GM23248 (cell line): ENCODE results near the gene PIWIL4. TPM values are rescaled to one million over a fixed set of nuclear protein-coding genes. Genes with fewer than 3 reads are reported as not detected.

Experiments used
- DNase-seq: peaks from one replicate; pipeline ENCODE4 v3.0.0-alpha.2; 2015
- H2AFZ ChIP-seq: fragments of 200-600 bp; sonication (generic); 2 replicates; pipeline ENCODE4 v1.6.1; 2016; ENCODE audit warnings: antibody characterized with exemption
- H3F3A ChIP-seq: fragments of 200-600 bp; sonication (generic); 2 replicates; pipeline ENCODE4 v1.6.1; 2016; ENCODE audit warnings: mild to moderate bottlenecking, antibody characterized with exemption, mixed run types; ENCODE audit not compliant: insufficient read depth
- H3K27ac ChIP-seq: fragments of 200-600 bp; sonication (generic); 2 replicates; pipeline ENCODE4 v1.5.1; 2016; ENCODE audit warnings: mild to moderate bottlenecking
- H3K27me3 ChIP-seq: fragments of 200-600 bp; sonication (generic); replicated peaks from 2 replicates; pipeline ENCODE4 v1.6.1; 2016; ENCODE audit warnings: mild to moderate bottlenecking; ENCODE audit not compliant: insufficient read depth
- H3K36me3 ChIP-seq: fragments of 200-600 bp; sonication (generic); 2 replicates; pipeline ENCODE4 v1.6.1; 2016; ENCODE audit warnings: low read depth, mild to moderate bottlenecking
- H3K4me1 ChIP-seq: fragments of 200-600 bp; sonication (generic); 2 replicates; pipeline ENCODE4 v1.6.1; 2016; ENCODE audit warnings: mild to moderate bottlenecking; ENCODE audit not compliant: insufficient read depth
- H3K4me2 ChIP-seq: fragments of 200-600 bp; sonication (generic); one replicate; pipeline ENCODE4 v1.6.1; 2016; ENCODE audit warnings: mild to moderate bottlenecking; ENCODE audit not compliant: unreplicated experiment
- H3K4me3 ChIP-seq: fragments of 200-600 bp; sonication (generic); 2 replicates; pipeline ENCODE4 v1.5.1; 2016; ENCODE audit warnings: mild to moderate bottlenecking
- H3K79me2 ChIP-seq: fragments of 200-600 bp; sonication (generic); 2 replicates; pipeline ENCODE4 v1.6.1; 2016; ENCODE audit warnings: mild to moderate bottlenecking; ENCODE audit not compliant: insufficient read depth
- H3K9ac ChIP-seq: fragments of 200-600 bp; sonication (generic); 2 replicates; pipeline ENCODE4 v1.6.1; 2016; ENCODE audit warnings: mild to moderate bottlenecking
- H3K9me2 ChIP-seq: fragments of 200-600 bp; sonication (generic); 2 replicates; pipeline ENCODE4 v1.6.1; 2016; ENCODE audit warnings: mixed run types, mild to moderate bottlenecking, moderate library complexity; ENCODE audit not compliant: insufficient read depth
- H3K9me3 ChIP-seq: fragments of 200-600 bp; sonication (generic); one replicate; pipeline ENCODE4 v1.6.1; 2017; ENCODE audit warnings: low read depth
- H4K20me1 ChIP-seq: fragments of 200-600 bp; sonication (generic); 2 replicates; pipeline ENCODE4 v1.6.0; 2016; ENCODE audit not compliant: insufficient read depth
- EZH2 ChIP-seq: fragments of 200-600 bp; sonication (generic); IDR thresholded peaks from 2 replicates; pipeline ENCODE4 v1.6.1; 2018; ENCODE audit warnings: antibody characterized with exemption, mild to moderate bottlenecking; ENCODE audit not compliant: insufficient read depth, poor library complexity, severe bottlenecking
- EZH2phosphoT487 ChIP-seq: fragments of 200-600 bp; sonication (generic); IDR thresholded peaks from 2 replicates; pipeline ENCODE4 v1.6.1; 2018; ENCODE audit warnings: antibody characterized with exemption, moderate library complexity, mild to moderate bottlenecking, low read depth; ENCODE audit not compliant: insufficient read depth
- WGBS, 2 experiments: methylation state at CpG; one replicate each; pipeline ENCODE4 v1.1.6; 2015 to 2017; ENCODE audit warnings: low lambda C conversion rate in 2 of 2, low coverage in 1 of 2; ENCODE audit errors: missing lambda C conversion rate in 2 of 2; 5-methylcytosine and 5-hydroxymethylcytosine counted together
- in situ Hi-C: fragments of 300-500 bp; cut with MboI; formaldehyde crosslinking; loops from 2 replicates; pipeline ENCODE4 v1.15.0; 2020
- polyA plus RNA-seq: library from polyadenylated mRNA; unstranded; fragments of >200 nt; fragmentation: Nextera tagmentation; extraction: Ambion mirVana; gene quantifications from 2 replicates; pipeline ENCODE4 v1.2.1, GENCODE V29; 2016
- total RNA-seq: library from RNA; depleted of rRNA; stranded (reverse); fragments of >200 nt; shearing (Covaris generic); gene quantifications from 2 replicates; pipeline ENCODE4 v1.2.3, GENCODE V29; 2014

Gene PIWIL4
- total and polyA plus RNA-seq, 2 experiments from 2014 or later = 1.2 to 1.4 TPM

DNA sequence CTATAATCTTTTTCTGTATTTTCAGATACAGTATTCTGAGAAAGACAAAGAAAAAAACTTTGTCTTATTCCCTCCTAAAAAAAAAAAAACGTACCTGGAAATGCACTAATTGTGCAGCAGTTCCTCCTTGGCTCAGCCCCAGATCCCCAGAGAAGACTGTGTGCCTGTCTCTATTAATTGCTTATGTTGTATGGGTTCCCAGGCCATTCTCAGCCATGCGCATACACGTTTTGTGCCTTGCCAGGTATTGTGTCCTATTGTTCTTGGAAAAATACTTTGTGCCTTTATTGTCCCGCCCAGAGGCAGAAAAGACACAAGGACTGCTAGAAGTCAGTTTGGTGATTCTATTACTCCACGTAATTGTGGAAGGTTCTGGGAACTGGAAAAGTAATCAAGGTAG, 91.2 kb downstream of the PIWIL4 start:
- WGBS, 2 experiments = 53 to 58% methylated on average over 5 of the region's 5 CpGs
- Histone ChIP-seq H3F3A (no peaks in the 10 kb centered on the region), H3K27me3 (no peaks in the 10 kb centered on the region), H3K9me3 (no peaks in the 10 kb centered on the region), H3K4me1 (no peaks in the 10 kb centered on the region), H3K27ac (no peak overlapping the region), H3K79me2 (no peaks in the 10 kb centered on the region), H3K9me2 (no peaks in the 10 kb centered on the region), H2AFZ (no peak overlapping the region), H3K36me3 (no peaks in the 10 kb centered on the region), H3K9ac (no peak overlapping the region), H3K4me2 (no peak overlapping the region), H4K20me1 (no peaks in the 10 kb centered on the region), H3K4me3 (no peak overlapping the region)
- DNase-seq = no peak
- no peak for TF ChIP-seq EZH2phosphoT487
- no peak for TF ChIP-seq EZH2
- in situ Hi-C loops = no loop called here

DNA sequence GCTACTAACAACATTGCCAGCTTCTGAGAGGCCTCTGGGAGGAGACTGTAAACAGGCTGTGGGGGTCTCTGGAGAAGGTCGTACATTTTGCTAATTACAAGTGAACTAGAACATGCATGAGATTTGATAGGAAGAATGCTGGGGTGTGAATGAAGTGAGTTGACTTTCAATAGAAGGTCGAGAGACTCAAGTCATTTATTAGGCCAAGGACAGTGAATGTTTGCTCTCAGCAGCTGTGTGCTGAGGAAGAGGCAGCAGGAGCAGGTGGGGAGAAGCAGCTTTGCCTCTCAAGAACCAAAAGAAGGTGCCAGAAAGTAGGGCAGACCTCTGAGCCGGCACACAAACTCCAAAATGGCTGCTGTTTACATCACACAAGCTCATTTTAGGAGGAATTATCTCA, 91.7 kb downstream of the PIWIL4 start:
- in situ Hi-C loops = no loop called here

DNA sequence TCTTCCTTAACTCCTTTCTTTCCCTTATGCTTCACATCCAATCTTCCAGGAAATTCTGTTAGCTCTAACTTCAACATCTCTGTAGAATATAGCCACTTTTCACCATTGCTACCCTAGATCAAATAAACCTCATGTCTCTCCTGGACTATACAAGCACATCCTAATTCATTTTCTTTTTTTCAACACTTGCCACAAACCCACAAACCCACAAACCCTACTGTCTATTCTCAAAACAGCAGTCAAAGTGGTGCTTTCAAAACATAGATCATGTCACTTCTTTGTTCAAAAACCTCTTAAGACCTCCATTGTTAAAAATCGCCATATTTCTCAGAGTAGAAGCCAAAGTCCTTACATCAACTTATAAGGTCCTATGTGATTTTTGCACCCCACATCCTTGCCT, 94.3 kb downstream of the PIWIL4 start:
- Histone ChIP-seq H2AFZ (no peak overlapping the region), H4K20me1 (no peaks in the 10 kb centered on the region), H3K9me2 (no peaks in the 10 kb centered on the region), H3K79me2 (no peaks in the 10 kb centered on the region), H3K27me3 (no peaks in the 10 kb centered on the region), H3K4me3 (no peak overlapping the region), H3K4me1 (peaks cover 5% of the 10 kb centered on the region; the same call in 1 of the 2 replicates), H3F3A (no peaks in the 10 kb centered on the region), H3K9ac (no peak overlapping the region), H3K27ac (no peak overlapping the region), H3K36me3 (no peaks in the 10 kb centered on the region), H3K9me3 (no peaks in the 10 kb centered on the region), H3K4me2 (no peak overlapping the region)
- TF ChIP-seq EZH2phosphoT487 (no peak), EZH2 (no peak)
- in situ Hi-C loops = no loop called here
- no peak for DNase-seq
- 46 to 51% methylated on average over 1 of the region's 1 CpG for WGBS, 2 experiments

More for the DNA sequence above, 91.7 kb downstream of the PIWIL4 start:
- no peaks in the 10 kb centered on the region for H3K27me3 ChIP-seq
- no peaks in the 10 kb centered on the region for H3K9me2 ChIP-seq
- H3K9ac ChIP-seq = no peak overlapping the region
- no peaks in the 10 kb centered on the region for H3K4me1 ChIP-seq
- no peaks in the 10 kb centered on the region for H3K79me2 ChIP-seq
- H3K4me2 ChIP-seq = no peak overlapping the region
- no peak overlapping the region for H3K4me3 ChIP-seq
- DNase-seq = no peak
- H3F3A ChIP-seq = no peaks in the 10 kb centered on the region
- no peak overlapping the region for H3K27ac ChIP-seq
- 25 to 29% methylated on average over 3 of the region's 3 CpGs for WGBS, 2 experiments
- H2AFZ ChIP-seq = no peak overlapping the region
- no peaks in the 10 kb centered on the region for H3K36me3 ChIP-seq
- TF ChIP-seq EZH2 (no peak), EZH2phosphoT487 (no peak)
- H3K9me3 ChIP-seq = no peaks in the 10 kb centered on the region
- no peaks in the 10 kb centered on the region for H4K20me1 ChIP-seq

DNA sequence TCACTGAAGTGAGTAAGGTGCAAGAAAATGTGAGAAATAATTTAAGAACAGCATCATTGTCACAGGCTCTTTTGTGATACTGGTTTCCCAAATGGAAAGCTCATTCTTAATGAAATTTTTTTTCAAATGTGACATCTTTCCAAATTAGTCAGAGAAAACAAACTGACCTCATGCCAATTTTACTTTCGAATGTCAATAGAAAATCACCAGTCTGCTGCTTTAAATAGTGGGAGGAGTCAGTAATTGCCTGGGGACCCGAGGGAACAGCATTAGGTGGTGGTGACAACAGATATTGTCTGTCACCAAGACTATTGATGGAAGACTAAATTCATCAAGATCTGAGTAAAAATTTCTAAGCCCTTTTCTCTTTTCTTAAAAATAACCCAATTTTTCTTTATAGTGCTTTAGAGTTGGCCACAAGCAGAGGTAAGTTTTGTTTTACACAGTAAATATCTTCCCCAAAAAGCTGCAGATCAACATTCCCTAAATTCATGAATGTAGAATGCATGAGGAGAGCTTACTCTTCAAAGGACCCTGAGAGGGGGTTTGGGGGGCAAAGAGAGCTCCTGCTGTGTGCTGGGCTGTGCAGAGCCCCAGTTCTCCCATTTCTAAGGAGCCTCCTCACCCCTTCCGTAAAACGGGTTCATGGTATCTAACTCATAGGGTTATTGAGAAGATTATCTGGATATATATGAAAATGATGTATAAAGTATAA, 95.1 kb downstream of the PIWIL4 start:
- no peaks in the 10 kb centered on the region for H3K27me3 ChIP-seq
- H3K36me3 ChIP-seq = no peaks in the 10 kb centered on the region
- no peak overlapping the region for H3K4me2 ChIP-seq
- no peaks in the 10 kb centered on the region for H3K79me2 ChIP-seq
- no peak for DNase-seq
- no peaks in the 10 kb centered on the region for H4K20me1 ChIP-seq
- WGBS, 2 experiments = 58 to 59% methylated on average over 4 of the region's 4 CpGs
- TF ChIP-seq EZH2 = no peak
- no peak for TF ChIP-seq EZH2phosphoT487
- no peak overlapping the region for H3K9ac ChIP-seq
- H2AFZ ChIP-seq = no peak overlapping the region
- H3K9me3 ChIP-seq = no peaks in the 10 kb centered on the region
- H3K4me1 ChIP-seq = peaks cover 5% of the 10 kb centered on the region; the same call in 1 of the 2 replicates
- H3F3A ChIP-seq = no peaks in the 10 kb centered on the region
- in situ Hi-C loops = no loop called here
- H3K9me2 ChIP-seq = no peaks in the 10 kb centered on the region
- H3K27ac ChIP-seq = no peak overlapping the region
- H3K4me3 ChIP-seq = no peak overlapping the region
